ENCODE data around the gene THADA.

Gene THADA

DNA sequence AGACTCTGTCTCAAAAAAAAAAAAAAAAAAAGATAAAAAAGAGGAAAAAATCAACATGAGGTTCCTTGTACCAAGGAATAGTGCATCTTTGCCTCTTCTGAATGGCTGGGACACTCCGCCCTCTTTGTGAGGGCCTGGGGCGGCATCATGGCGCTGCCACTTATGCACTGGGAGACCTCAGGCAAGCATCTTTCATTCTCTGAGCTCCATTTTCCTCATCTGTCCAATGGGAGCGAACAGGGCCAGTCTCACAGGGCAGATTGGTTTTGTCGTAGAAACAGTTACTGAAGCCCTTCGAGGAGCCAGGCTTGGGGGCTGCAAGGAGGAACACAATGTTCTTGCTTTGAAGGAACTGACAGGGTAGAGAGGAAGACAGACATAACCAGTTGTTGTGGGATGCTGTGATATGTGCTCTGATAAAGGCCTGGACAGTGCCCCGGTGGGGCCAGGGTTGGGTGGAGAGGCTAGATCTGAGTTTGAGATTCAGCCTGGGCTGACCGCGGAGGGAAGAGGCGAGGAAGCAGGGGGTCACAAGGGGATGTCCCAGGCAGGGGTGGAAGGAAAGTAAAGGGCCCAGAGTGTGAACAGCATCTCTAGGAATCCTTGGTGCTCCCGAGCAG is 383.5 kb downstream of the THADA start:
- DNase-seq (no peak), ATAC-seq (ENCODE audit: insufficient read depth, low read depth) (no peak)
- H3K9ac ChIP-seq (ENCODE audit: low read depth, low read length), result no peak overlapping the region
- TF ChIP-seq, protein P1, sequence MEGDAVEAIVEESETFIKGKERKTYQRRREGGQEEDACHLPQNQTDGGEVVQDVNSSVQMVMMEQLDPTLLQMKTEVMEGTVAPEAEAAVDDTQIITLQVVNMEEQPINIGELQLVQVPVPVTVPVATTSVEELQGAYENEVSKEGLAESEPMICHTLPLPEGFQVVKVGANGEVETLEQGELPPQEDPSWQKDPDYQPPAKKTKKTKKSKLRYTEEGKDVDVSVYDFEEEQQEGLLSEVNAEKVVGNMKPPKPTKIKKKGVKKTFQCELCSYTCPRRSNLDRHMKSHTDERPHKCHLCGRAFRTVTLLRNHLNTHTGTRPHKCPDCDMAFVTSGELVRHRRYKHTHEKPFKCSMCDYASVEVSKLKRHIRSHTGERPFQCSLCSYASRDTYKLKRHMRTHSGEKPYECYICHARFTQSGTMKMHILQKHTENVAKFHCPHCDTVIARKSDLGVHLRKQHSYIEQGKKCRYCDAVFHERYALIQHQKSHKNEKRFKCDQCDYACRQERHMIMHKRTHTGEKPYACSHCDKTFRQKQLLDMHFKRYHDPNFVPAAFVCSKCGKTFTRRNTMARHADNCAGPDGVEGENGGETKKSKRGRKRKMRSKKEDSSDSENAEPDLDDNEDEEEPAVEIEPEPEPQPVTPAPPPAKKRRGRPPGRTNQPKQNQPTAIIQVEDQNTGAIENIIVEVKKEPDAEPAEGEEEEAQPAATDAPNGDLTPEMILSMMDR (IDR thresholded peaks at IDR 0.05; ENCODE audit: borderline replicate concordance, extremely low read depth, low read length, poor library complexity, severe bottlenecking), result no peak
- no peak for TF ChIP-seq EZH2 (IDR thresholded peaks at IDR 0.05; ENCODE audit: borderline replicate concordance, low read depth, low read length, severe bottlenecking)
- H3K4me1 ChIP-seq (ENCODE audit: insufficient read depth, low read length), result peaks cover 5% of the 10 kb centered on the region
- H2AFZ ChIP-seq (ENCODE audit: low read depth, low read length), result no peak overlapping the region
- no peaks in the 10 kb centered on the region for H4K20me1 ChIP-seq (ENCODE audit: insufficient read depth, low read length)
- H3K36me3 ChIP-seq (ENCODE audit: insufficient read depth, low read length), result no peaks in the 10 kb centered on the region; the same call in 1 of the 2 replicates
- peak overlapping the region; percentile 38; the same call in 1 of the 2 replicates for H3K27ac ChIP-seq (ENCODE audit: low read length)
- no peaks in the 10 kb centered on the region for H3K27me3 ChIP-seq (ENCODE audit: insufficient read depth, low read length, poor library complexity)
- no peak overlapping the region for H3K4me3 ChIP-seq (ENCODE audit: low read depth in 1 of 2, low read length in 2 of 2)
- H3K4me2 ChIP-seq (ENCODE audit: insufficient read depth, low read length), result no peak overlapping the region
- H3K79me2 ChIP-seq (ENCODE audit: insufficient read depth, low read length), result 0 out of 2 replicates have a peak, but pooled peaks cover 2% of the 10 kb centered on the region
- no peaks in the 10 kb centered on the region for H3K9me3 ChIP-seq (ENCODE audit: insufficient read depth, low read length, severe bottlenecking)

DNA sequence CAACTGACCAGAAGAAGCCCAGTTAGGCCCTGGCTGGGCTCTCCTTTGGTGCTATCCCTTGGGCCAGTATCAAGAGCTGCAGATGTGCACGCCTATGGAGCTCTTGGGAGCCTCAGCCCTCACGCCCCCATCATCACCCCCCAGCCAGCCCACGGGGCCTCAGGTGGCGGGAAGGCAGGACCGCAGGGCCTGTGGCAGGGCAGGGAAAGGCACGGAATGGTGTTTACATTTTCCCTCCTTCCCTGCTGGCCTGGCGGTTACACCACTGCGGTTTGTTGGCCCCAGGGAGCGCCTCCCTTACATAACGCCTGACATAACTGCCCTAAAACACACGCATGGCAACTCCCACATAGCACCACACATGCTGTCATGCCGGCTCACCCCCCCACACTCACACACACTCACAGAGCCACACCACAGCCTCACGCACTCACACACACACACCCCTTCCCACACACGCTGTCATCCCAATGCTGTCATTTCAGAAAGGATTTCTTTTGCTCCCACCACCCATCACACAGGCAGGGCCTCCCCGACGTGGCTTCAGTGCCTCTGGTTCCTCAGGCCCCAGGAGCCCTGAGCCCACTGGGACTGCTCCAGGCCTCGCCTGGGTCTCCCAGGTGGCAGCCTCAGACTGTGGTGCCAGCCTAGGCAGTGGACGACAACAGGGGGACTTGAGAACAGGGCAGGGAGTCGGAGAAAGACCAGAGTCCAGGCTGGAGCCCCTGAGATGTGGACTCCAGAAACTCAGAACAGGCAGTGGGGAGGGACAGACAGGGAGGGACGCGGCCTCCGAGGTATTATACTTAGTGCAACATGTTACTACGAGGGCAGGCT is 385.2 kb downstream of the THADA start:
- Histone ChIP-seq H3K27me3 (ENCODE audit: insufficient read depth, low read length, poor library complexity) (no peaks in the 10 kb centered on the region), H3K4me2 (ENCODE audit: insufficient read depth, low read length) (no peak overlapping the region), H2AFZ (ENCODE audit: low read depth, low read length) (no peak overlapping the region), H4K20me1 (ENCODE audit: insufficient read depth, low read length) (no peaks in the 10 kb centered on the region), H3K36me3 (ENCODE audit: insufficient read depth, low read length) (no peaks in the 10 kb centered on the region), H3K27ac (ENCODE audit: low read length) (peak overlapping the region; percentile 41), H3K9me3 (ENCODE audit: insufficient read depth, low read length, severe bottlenecking) (no peaks in the 10 kb centered on the region), H3K4me3 (ENCODE audit: low read depth in 1 of 2, low read length in 2 of 2) (no peak overlapping the region), H3K9ac (ENCODE audit: low read depth, low read length) (no peak overlapping the region), H3K79me2 (ENCODE audit: insufficient read depth, low read length) (no peaks in the 10 kb centered on the region), H3K4me1 (ENCODE audit: insufficient read depth, low read length) (peaks cover 4% of the 10 kb centered on the region; the same call in 1 of the 2 replicates)
- ATAC-seq (ENCODE audit: insufficient read depth, low read depth) (peak; percentile 29; the same call in 2 of the 3 replicates), DNase-seq (peak; percentile 46)
- no peak for TF ChIP-seq EZH2 (IDR thresholded peaks at IDR 0.05; ENCODE audit: borderline replicate concordance, low read depth, low read length, severe bottlenecking)
- TF ChIP-seq, protein P1 (IDR thresholded peaks at IDR 0.05; ENCODE audit: borderline replicate concordance, extremely low read depth, low read length, poor library complexity, severe bottlenecking), result no peak

DNA sequence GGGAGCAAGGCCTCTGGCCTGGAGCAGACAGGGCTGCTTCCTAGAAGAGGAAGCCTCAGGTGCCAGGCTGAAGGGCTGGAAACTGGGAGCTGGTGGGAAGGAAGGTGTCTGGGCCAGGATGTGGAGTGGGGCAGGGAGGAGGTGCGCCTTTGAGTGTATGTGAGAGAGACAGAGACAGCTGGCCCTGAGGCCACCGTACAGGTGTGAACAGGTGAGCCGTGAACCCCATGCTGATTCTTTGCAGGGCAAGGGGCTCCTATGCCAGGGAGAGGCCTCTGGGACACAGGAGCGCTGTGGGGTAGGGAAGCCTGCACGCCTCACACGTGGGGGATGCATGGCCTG is 385.7 kb downstream of the THADA start:
- no peak for TF ChIP-seq EZH2 (IDR thresholded peaks at IDR 0.05; ENCODE audit: borderline replicate concordance, low read depth, low read length, severe bottlenecking)
- TF ChIP-seq, protein P1 (IDR thresholded peaks at IDR 0.05; ENCODE audit: borderline replicate concordance, extremely low read depth, low read length, poor library complexity, severe bottlenecking), result no peak
- Histone ChIP-seq H3K4me3 (ENCODE audit: low read depth in 1 of 2, low read length in 2 of 2) (no peak overlapping the region), H3K27ac (ENCODE audit: low read length) (no peak overlapping the region), H3K9me3 (ENCODE audit: insufficient read depth, low read length, severe bottlenecking) (no peaks in the 10 kb centered on the region), H4K20me1 (ENCODE audit: insufficient read depth, low read length) (no peaks in the 10 kb centered on the region), H3K9ac (ENCODE audit: low read depth, low read length) (no peak overlapping the region), H3K4me1 (ENCODE audit: insufficient read depth, low read length) (peaks cover 4% of the 10 kb centered on the region; the same call in 1 of the 2 replicates), H3K27me3 (ENCODE audit: insufficient read depth, low read length, poor library complexity) (no peaks in the 10 kb centered on the region), H3K4me2 (ENCODE audit: insufficient read depth, low read length) (no peak overlapping the region), H3K79me2 (ENCODE audit: insufficient read depth, low read length) (no peaks in the 10 kb centered on the region), H2AFZ (ENCODE audit: low read depth, low read length) (no peak overlapping the region), H3K36me3 (ENCODE audit: insufficient read depth, low read length) (no peaks in the 10 kb centered on the region)
- no peak for ATAC-seq (ENCODE audit: insufficient read depth, low read depth)
- DNase-seq, result no peak
